HEK293 (cell line): ENCODE results near the gene KCNJ1.

Experiments used
- CTCF ChIA-PET: fragments of 350-600 bp; formaldehyde crosslinking; extraction: SDS; loops from one replicate; lab custom pipeline; 2021; ENCODE audit warnings: antibody characterized with exemption; lab: Yijun Ruan, JAX
- POLR2A ChIA-PET: fragments of 300-600 bp; formaldehyde crosslinking; extraction: SDS; loops from one replicate; lab custom pipeline; 2020; ENCODE audit warnings: antibody characterized with exemption, inconsistent platforms; lab: Yijun Ruan, JAX
- H3K27ac ChIP-seq: fragments of 200-500 bp; sonication (Bioruptor generic); 2 replicates; pipeline ENCODE4 v1.5.1; 2014; ENCODE audit warnings: low read depth, low read length, control low read depth, inconsistent platforms; ENCODE audit errors: extremely low read depth
- H3K36me3 ChIP-seq, 2 experiments: fragments of 200-500 bp in 1 of 2; sonication (Bioruptor generic) in 1 of 2; 1 replicate in 1 of 2; 2 replicates in 1 of 2; pipeline ENCODE4 v1.5.1; 2014 to 2017; ENCODE audit warnings: inconsistent platforms in 2 of 2, low read length in 2 of 2; ENCODE audit not compliant: control insufficient read depth in 2 of 2, insufficient read depth in 1 of 2
- H3K4me1 ChIP-seq: fragments of 200-500 bp; sonication (Bioruptor generic); 2 replicates; pipeline ENCODE4 v1.5.1; 2014; ENCODE audit warnings: mild to moderate bottlenecking, low read length, inconsistent platforms; ENCODE audit not compliant: control insufficient read depth, insufficient read depth
- H3K4me3 ChIP-seq: 2 replicates; pipeline ENCODE4 v1.5.1; 2011; ENCODE audit warnings: low read depth, mild to moderate bottlenecking, control low read depth, low read length, moderate library complexity
- H3K9me3 ChIP-seq: fragments of 200-500 bp; sonication (Bioruptor generic); 2 replicates; pipeline ENCODE4 v1.5.1; 2014; ENCODE audit warnings: low read depth, low read length, inconsistent platforms; ENCODE audit not compliant: control insufficient read depth, insufficient read depth
- AEBP2 ChIP-seq: fragments of 450-650 bp; formaldehyde crosslinking; IDR thresholded peaks from 2 replicates; pipeline ENCODE4 v1.5.1; 2016; ENCODE audit warnings: missing biosample characterization, missing genetic modification characterization, borderline replicate concordance
- GLIS2 ChIP-seq: fragments of 450-650 bp; formaldehyde crosslinking; IDR thresholded peaks from 2 replicates; pipeline ENCODE4 v1.5.1; 2016; ENCODE audit warnings: missing biosample characterization, missing genetic modification characterization
- PBX3 ChIP-seq: sonication (generic); formaldehyde crosslinking; IDR thresholded peaks from 2 replicates; pipeline ENCODE4 v1.8.1; 2022; ENCODE audit warnings: mild to moderate bottlenecking, moderate library complexity, missing genetic modification reagents
- RBAK ChIP-seq: fragments of 450-650 bp; formaldehyde crosslinking; IDR thresholded peaks from 2 replicates; pipeline ENCODE4 v1.5.1; 2016; ENCODE audit warnings: missing biosample characterization, missing genetic modification characterization
- SP2 ChIP-seq: fragments of 450-650 bp; formaldehyde crosslinking; IDR thresholded peaks from 2 replicates; pipeline ENCODE4 v1.5.1; 2016; ENCODE audit warnings: missing biosample characterization, missing genetic modification characterization
- ZBTB10 ChIP-seq: fragments of 450-650 bp; formaldehyde crosslinking; IDR thresholded peaks from 2 replicates; pipeline ENCODE4 v1.5.1; 2016; ENCODE audit warnings: missing biosample characterization, missing genetic modification characterization
- ZBTB21 ChIP-seq: fragments of 450-650 bp; formaldehyde crosslinking; IDR thresholded peaks from 2 replicates; pipeline ENCODE4 v1.5.1; 2017; ENCODE audit warnings: missing biosample characterization, missing genetic modification characterization
- ZBTB8A ChIP-seq: fragments of 450-650 bp; formaldehyde crosslinking; IDR thresholded peaks from 2 replicates; pipeline ENCODE4 v1.5.1; 2016; ENCODE audit warnings: missing biosample characterization, missing genetic modification characterization
- ZFP3 ChIP-seq: fragments of 450-650 bp; formaldehyde crosslinking; IDR thresholded peaks from 2 replicates; pipeline ENCODE4 v1.5.1; 2016; ENCODE audit warnings: low read depth, missing biosample characterization, missing genetic modification characterization
- ZFP69B ChIP-seq: fragments of 450-650 bp; formaldehyde crosslinking; IDR thresholded peaks from 2 replicates; pipeline ENCODE4 v1.5.1; 2016; ENCODE audit warnings: missing biosample characterization, missing genetic modification characterization
- ZNF133 ChIP-seq: fragments of 450-650 bp; formaldehyde crosslinking; IDR thresholded peaks from 2 replicates; pipeline ENCODE4 v1.5.1; 2016; ENCODE audit warnings: missing biosample characterization, missing genetic modification characterization
- ZNF16 ChIP-seq: fragments of 450-650 bp; formaldehyde crosslinking; IDR thresholded peaks from 2 replicates; pipeline ENCODE4 v1.5.1; 2016; ENCODE audit warnings: low read depth, missing biosample characterization, missing genetic modification characterization
- ZNF169 ChIP-seq: fragments of 450-650 bp; formaldehyde crosslinking; IDR thresholded peaks from 2 replicates; pipeline ENCODE4 v1.5.1; 2016; ENCODE audit warnings: missing biosample characterization, missing genetic modification characterization
- ZNF175 ChIP-seq: fragments of 450-650 bp; formaldehyde crosslinking; IDR thresholded peaks from 2 replicates; pipeline ENCODE4 v1.5.1; 2016; ENCODE audit warnings: missing biosample characterization, missing genetic modification characterization
- ZNF2 ChIP-seq: fragments of 450-650 bp; formaldehyde crosslinking; IDR thresholded peaks from 2 replicates; pipeline ENCODE4 v1.5.1; 2016; ENCODE audit warnings: missing biosample characterization, missing genetic modification characterization
- ZNF223 ChIP-seq: fragments of 450-650 bp; formaldehyde crosslinking; IDR thresholded peaks from 2 replicates; pipeline ENCODE4 v1.5.1; 2016; ENCODE audit warnings: missing biosample characterization, missing genetic modification characterization
- ZNF26 ChIP-seq: fragments of 450-650 bp; formaldehyde crosslinking; IDR thresholded peaks from 2 replicates; pipeline ENCODE4 v1.5.1; 2016; ENCODE audit warnings: missing biosample characterization, missing genetic modification characterization
- ZNF274 ChIP-seq, 2 experiments: fragments of 200-500 bp in 1 of 2; fragments of 450-650 bp in 1 of 2; sonication (Bioruptor generic) in 1 of 2; formaldehyde crosslinking in 1 of 2; IDR thresholded peaks; 2 replicates each; pipeline versions ENCODE4 v1.5.1 to v1.6.1; 2014 to 2016; ENCODE audit warnings: borderline replicate concordance in 1 of 2, inconsistent platforms in 1 of 2, low read length in 1 of 2, missing biosample characterization in 1 of 2, missing genetic modification characterization in 1 of 2
- ZNF292 ChIP-seq: fragments of 450-650 bp; formaldehyde crosslinking; IDR thresholded peaks from 2 replicates; pipeline ENCODE4 v1.5.1; 2016; ENCODE audit warnings: low read depth, missing biosample characterization, missing genetic modification characterization, borderline replicate concordance
- ZNF341 ChIP-seq: fragments of 450-650 bp; formaldehyde crosslinking; IDR thresholded peaks from 2 replicates; pipeline ENCODE4; 2016; ENCODE audit warnings: low read depth, missing biosample characterization, missing genetic modification characterization
- ZNF48 ChIP-seq: fragments of 450-650 bp; formaldehyde crosslinking; IDR thresholded peaks from 2 replicates; pipeline ENCODE4 v1.5.1; 2016; ENCODE audit warnings: missing biosample characterization, missing genetic modification characterization
- ZNF510 ChIP-seq: fragments of 450-650 bp; formaldehyde crosslinking; IDR thresholded peaks from 2 replicates; pipeline ENCODE4 v1.5.1; 2018; ENCODE audit warnings: mild to moderate bottlenecking, missing genetic modification characterization, missing biosample characterization; ENCODE audit not compliant: insufficient replicate concordance
- ZNF843 ChIP-seq: fragments of 450-650 bp; formaldehyde crosslinking; IDR thresholded peaks from 2 replicates; pipeline ENCODE4 v1.5.1; 2016; ENCODE audit warnings: missing biosample characterization, missing genetic modification characterization

Gene KCNJ1

GRCh38 chr11:128809128-128809527 lies 58.0 kb downstream of the KCNJ1 start:
- Histone ChIP-seq H3K4me3 (no peak overlapping the region), H3K9me3 (no peaks in the 10 kb centered on the region), H3K4me1 (no peaks in the 10 kb centered on the region), H3K36me3 (peaks cover 0 to 40% of the 10 kb centered on the region in 2 experiments; a peak in 1 of 3 replicates), H3K27ac (no peak overlapping the region)
- ChIA-PET POLR2A (interaction anchor here (0.6 kb wide), 1 partner anchor 18 kb away, joined by 3 read pairs; no protein-coding TSS in a partner anchor), CTCF (interaction anchor here (0.7 to 0.8 kb wide), 2 partner anchors 22 to 55 kb away, joined by 3 to 5 read pairs; no protein-coding TSS in a partner anchor)
- TF ChIP-seq ZBTB10 (tag by site-specific recombination) (no peak), ZNF223 (tag by site-specific recombination) (no peak), ZNF169 (tag by site-specific recombination) (no peak), ZNF16 (tag by site-specific recombination) (no peak), PBX3 (CRISPR knock-in tag) (no peak), GLIS2 (no peak), AEBP2 (tag by site-specific recombination) (no peak), ZNF48 (tag by site-specific recombination) (no peak), ZNF274 (IDR thresholded peaks at IDR 0.05; ENCODE audit: low read length) (no peak), ZNF274 (tag by site-specific recombination; IDR thresholded peaks at IDR 0.05; ENCODE audit: borderline replicate concordance) (no peak), RBAK (no peak), ZNF341 (tag by site-specific recombination) (no peak), ZFP3 (no peak), ZNF843 (tag by site-specific recombination) (no peak), ZNF133 (no peak), ZNF292 (no peak), SP2 (no peak)

GRCh38 chr11:128807909-128808308 lies 59.2 kb downstream of the KCNJ1 start:
- Histone ChIP-seq H3K27ac (no peak overlapping the region), H3K36me3 (peaks cover 0 to 46% of the 10 kb centered on the region in 2 experiments; a peak in 1 of 3 replicates), H3K9me3 (no peaks in the 10 kb centered on the region), H3K4me1 (no peaks in the 10 kb centered on the region), H3K4me3 (no peak overlapping the region)
- ChIA-PET POLR2A (no interaction called here), CTCF (interaction anchor here (0.7 kb wide), 1 partner anchor 29 kb away, joined by 4 read pairs; no protein-coding TSS in a partner anchor)
- no peak for TF ChIP-seq ZBTB8A
- TF ChIP-seq ZNF26 (tag by site-specific recombination), result no peak
- no peak for TF ChIP-seq ZNF2 (tag by site-specific recombination)
- TF ChIP-seq ZNF292, result no peak
- no peak for TF ChIP-seq ZNF16 (tag by site-specific recombination)
- no peak for TF ChIP-seq ZBTB21
- TF ChIP-seq ZNF175 (tag by site-specific recombination), result no peak
- no peak for TF ChIP-seq ZFP69B (tag by site-specific recombination)
- no peak for TF ChIP-seq ZNF510 (tag by site-specific recombination)
